PFSK-1 (cell line): ENCODE data around the gene CACNA2D4.

Experiments
- FOXP2 ChIP-seq: optimal IDR thresholded peaks from 2 replicates; pipeline ENCODE3; 2011; ENCODE audit warnings: borderline replicate concordance, control low read depth, inconsistent platforms; ENCODE audit not compliant: insufficient read depth; ENCODE audit errors: extremely low read length, extremely low read depth
- POLR2AphosphoS5 ChIP-seq: IDR thresholded peaks from 2 replicates; pipeline ENCODE4 v1.6.1; 2012; ENCODE audit warnings: low read depth, mild to moderate bottlenecking, control low read depth, low read length, moderate library complexity
- SIN3A ChIP-seq: IDR thresholded peaks from 2 replicates; pipeline ENCODE4 v1.6.1; 2012; ENCODE audit warnings: mild to moderate bottlenecking, low read length, moderate library complexity, borderline replicate concordance; ENCODE audit not compliant: insufficient read depth
- TAF1 ChIP-seq: IDR thresholded peaks from 2 replicates; pipeline ENCODE4 v1.6.1; 2012; ENCODE audit warnings: low read length, control low read depth, borderline replicate concordance; ENCODE audit not compliant: insufficient read depth
- TF ChIP-seq, protein P1 (sequence below), 2 experiments: IDR thresholded peaks; 2 replicates each; pipeline versions ENCODE4 v1.6.1 to v1.8.0; 2011 to 2012; ENCODE audit warnings: low read depth in 2 of 2, low read length in 2 of 2, control low read depth in 1 of 2, inconsistent platforms in 1 of 2, mild to moderate bottlenecking in 1 of 2, moderate library complexity in 1 of 2; ENCODE audit not compliant: insufficient read depth in 1 of 2

The CACNA2D4 gene

GRCh38 chr12:1848745-1849144, 69.7 kb downstream of the CACNA2D4 start:
- TF ChIP-seq POLR2AphosphoS5 = no peak
- TF ChIP-seq TAF1 = no peak

DNA sequence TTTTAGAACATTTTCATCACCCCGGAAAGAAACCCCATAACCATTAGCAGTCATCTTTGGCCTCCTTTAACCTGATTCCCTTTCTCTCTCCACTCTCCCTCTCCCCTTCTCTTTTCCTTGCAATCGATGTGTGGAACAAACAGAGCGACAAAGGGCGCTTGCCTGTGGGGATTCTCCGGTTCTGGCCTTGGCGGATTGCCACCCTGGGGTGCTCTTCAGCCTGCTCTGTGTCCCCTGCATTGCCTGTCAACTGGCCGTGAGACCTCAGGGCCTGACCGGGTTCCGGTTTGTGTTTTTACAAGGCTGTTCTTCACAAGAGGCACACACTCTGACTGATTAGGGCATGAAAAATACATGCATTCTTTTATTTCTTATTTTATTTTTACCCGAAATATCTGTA, 70.3 kb downstream of the CACNA2D4 start:
- TF ChIP-seq FOXP2 (no peak), POLR2AphosphoS5 (no peak), SIN3A (no peak), TAF1 (no peak)
- TF ChIP-seq, protein P1, sequence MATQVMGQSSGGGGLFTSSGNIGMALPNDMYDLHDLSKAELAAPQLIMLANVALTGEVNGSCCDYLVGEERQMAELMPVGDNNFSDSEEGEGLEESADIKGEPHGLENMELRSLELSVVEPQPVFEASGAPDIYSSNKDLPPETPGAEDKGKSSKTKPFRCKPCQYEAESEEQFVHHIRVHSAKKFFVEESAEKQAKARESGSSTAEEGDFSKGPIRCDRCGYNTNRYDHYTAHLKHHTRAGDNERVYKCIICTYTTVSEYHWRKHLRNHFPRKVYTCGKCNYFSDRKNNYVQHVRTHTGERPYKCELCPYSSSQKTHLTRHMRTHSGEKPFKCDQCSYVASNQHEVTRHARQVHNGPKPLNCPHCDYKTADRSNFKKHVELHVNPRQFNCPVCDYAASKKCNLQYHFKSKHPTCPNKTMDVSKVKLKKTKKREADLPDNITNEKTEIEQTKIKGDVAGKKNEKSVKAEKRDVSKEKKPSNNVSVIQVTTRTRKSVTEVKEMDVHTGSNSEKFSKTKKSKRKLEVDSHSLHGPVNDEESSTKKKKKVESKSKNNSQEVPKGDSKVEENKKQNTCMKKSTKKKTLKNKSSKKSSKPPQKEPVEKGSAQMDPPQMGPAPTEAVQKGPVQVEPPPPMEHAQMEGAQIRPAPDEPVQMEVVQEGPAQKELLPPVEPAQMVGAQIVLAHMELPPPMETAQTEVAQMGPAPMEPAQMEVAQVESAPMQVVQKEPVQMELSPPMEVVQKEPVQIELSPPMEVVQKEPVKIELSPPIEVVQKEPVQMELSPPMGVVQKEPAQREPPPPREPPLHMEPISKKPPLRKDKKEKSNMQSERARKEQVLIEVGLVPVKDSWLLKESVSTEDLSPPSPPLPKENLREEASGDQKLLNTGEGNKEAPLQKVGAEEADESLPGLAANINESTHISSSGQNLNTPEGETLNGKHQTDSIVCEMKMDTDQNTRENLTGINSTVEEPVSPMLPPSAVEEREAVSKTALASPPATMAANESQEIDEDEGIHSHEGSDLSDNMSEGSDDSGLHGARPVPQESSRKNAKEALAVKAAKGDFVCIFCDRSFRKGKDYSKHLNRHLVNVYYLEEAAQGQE (IDR thresholded peaks at IDR 0.05; ENCODE audit: insufficient read depth in 1 of 2, low read depth in 2 of 2, low read length in 2 of 2) = no peak

- TF ChIP-seq SIN3A = no peak
- no peak for TF ChIP-seq FOXP2
- no peak for TF ChIP-seq TAF1
- TF ChIP-seq, protein P1 (IDR thresholded peaks at IDR 0.05; ENCODE audit: insufficient read depth in 1 of 2, low read depth in 2 of 2, low read length in 2 of 2) = no peak
- no peak for TF ChIP-seq POLR2AphosphoS5
Observed at GRCh38 chr12:1847411-1847810, 71.0 kb downstream of the CACNA2D4 start.

DNA sequence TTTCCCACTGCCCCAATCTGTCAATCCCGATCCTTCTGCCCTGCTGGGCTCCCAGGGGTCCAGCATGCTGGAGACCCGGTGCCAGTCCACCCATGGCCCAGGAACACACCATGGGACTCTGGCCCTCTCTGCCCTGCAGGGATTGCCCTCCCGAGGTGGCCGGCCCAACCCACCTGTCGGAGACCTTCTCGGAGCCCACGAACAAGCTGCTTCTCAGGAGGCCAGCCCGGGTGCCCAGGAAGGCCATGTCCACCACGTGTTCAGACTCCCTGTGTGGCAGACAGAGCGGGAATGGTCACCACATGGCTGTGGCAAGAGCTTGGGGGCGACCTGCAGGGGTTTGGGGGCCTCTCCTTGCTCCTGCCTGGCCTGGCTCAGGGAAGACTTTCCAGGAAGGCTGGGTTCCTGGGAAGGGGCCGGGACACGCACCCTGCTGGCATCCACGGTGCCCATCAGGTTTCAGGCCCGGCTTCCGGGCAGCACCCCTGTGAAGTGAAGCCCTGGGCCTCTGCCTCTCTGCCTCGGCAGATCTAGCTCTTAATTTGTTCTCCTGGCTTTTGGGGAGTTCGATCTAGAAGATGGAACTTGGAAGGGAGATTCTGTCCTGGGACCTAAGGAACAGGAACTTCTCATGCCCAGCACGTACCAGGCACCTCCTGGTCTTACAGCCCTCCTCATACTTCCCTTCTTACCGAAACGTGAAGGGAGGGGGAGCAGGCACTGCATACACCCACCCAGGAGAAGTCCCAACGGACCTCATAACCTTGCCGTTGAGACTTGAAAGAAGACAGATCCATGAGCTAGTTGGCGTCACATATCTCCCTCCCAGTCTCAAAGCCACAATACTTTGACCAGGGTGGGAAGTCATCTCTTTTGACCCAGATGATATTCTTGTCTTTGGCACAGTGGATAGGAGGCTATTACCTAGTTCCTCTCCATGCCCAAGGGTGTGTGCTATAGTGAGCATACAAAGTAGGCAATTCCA, 71.7 kb downstream of the CACNA2D4 start:
- TF ChIP-seq SIN3A = no peak
- TF ChIP-seq POLR2AphosphoS5 = no peak
- TF ChIP-seq, protein P1 (IDR thresholded peaks at IDR 0.05; ENCODE audit: insufficient read depth in 1 of 2, low read depth in 2 of 2, low read length in 2 of 2) = no peak
- TF ChIP-seq TAF1 = no peak
- TF ChIP-seq FOXP2 = no peak

DNA sequence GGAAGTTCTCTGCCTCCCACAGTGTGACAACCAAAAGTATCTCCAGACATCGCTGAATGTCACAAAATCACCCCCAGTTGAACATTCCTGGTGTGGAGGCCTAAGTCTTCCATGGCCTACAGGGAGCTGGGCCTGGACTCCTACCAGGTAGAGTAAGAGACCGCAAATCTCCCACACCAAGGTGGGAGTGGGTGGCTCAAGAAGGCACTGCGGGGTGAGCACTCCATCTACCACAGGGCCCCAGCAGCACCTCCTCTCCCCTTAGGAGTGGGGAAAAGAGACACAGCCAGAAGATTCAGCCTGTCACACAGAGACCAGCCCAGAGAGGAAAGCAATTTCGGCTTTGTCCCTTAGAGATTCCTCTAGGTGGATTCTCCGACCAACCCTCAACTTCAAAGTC, 72.6 kb downstream of the CACNA2D4 start:
- TF ChIP-seq, protein P1 (IDR thresholded peaks at IDR 0.05; ENCODE audit: insufficient read depth in 1 of 2, low read depth in 2 of 2, low read length in 2 of 2) = no peak
- TF ChIP-seq TAF1 (no peak), POLR2AphosphoS5 (no peak), FOXP2 (no peak), SIN3A (no peak)
